CD4-positive, CD25-positive, alpha-beta regulatory T cell (primary cell): ENCODE results near the gene ETS2. TPM values are rescaled to one million over a fixed set of nuclear protein-coding genes. Genes with fewer than 3 reads are reported as not detected.

Experiments used
- ATAC-seq, 2 donors: fragments of 150-1000 bp; cut with Tn5 transposase; one replicate each; pipeline ENCODE4 v1.10.0; 2021; ENCODE audit warnings: low read depth in 2 of 2, moderate number of reproducible peaks in 2 of 2, moderate library complexity in 1 of 2
- DNase-seq, 3 donors: peaks; one replicate each; pipeline versions ENCODE4 v3.0.0 to v3.0.0-alpha.2; 2012 to 2022; ENCODE audit warnings: mixed read lengths in 1 of 3
- H3K27ac ChIP-seq: one replicate; pipeline ENCODE4 v1.7.0; 2013; ENCODE audit warnings: mild to moderate bottlenecking, low read length; ENCODE audit not compliant: insufficient read depth, poor library complexity, severe bottlenecking
- H3K27me3 ChIP-seq: one replicate; pipeline ENCODE4 v1.7.0; 2013; ENCODE audit warnings: low read length; ENCODE audit not compliant: control insufficient read depth, insufficient read depth
- H3K36me3 ChIP-seq: one replicate; pipeline ENCODE4 v1.7.0; 2013; ENCODE audit warnings: mild to moderate bottlenecking, low read length, moderate library complexity; ENCODE audit not compliant: control insufficient read depth, insufficient read depth
- H3K4me1 ChIP-seq: 2 replicates; pipeline ENCODE4 v1.7.0; 2013; ENCODE audit warnings: mild to moderate bottlenecking, low read length; ENCODE audit not compliant: insufficient read depth, control insufficient read depth, poor library complexity, severe bottlenecking
- H3K4me3 ChIP-seq: one replicate; pipeline ENCODE4 v1.7.0; 2013; ENCODE audit warnings: low read depth, mild to moderate bottlenecking, low read length, moderate library complexity
- H3K9me3 ChIP-seq, 2 experiments: 1 replicate in 1 of 2; 2 replicates in 1 of 2; pipeline ENCODE4 v1.7.0; 2013; ENCODE audit warnings: low read length in 2 of 2, mild to moderate bottlenecking in 1 of 2, moderate library complexity in 1 of 2; ENCODE audit not compliant: control insufficient read depth in 2 of 2
- H3K27ac Mint-ChIP-seq, 3 donors: one replicate each; pipeline ENCODE4 v1.8.0; 2020 to 2022; ENCODE audit warnings: mild to moderate bottlenecking in 3 of 3, mixed read lengths in 3 of 3, moderate library complexity in 2 of 3
- H3K27me3 Mint-ChIP-seq: one replicate; pipeline ENCODE4 v1.8.0; 2022; ENCODE audit warnings: mild to moderate bottlenecking, mixed read lengths
- H3K36me3 Mint-ChIP-seq: one replicate; pipeline ENCODE4 v1.8.0; 2020; ENCODE audit warnings: mixed read lengths
- H3K4me1 Mint-ChIP-seq, 4 donors: one replicate each; pipeline ENCODE4 v1.8.0; 2020 to 2022; ENCODE audit warnings: mixed read lengths in 4 of 4, mild to moderate bottlenecking in 1 of 4
- H3K4me3 Mint-ChIP-seq, 4 donors: one replicate each; pipeline ENCODE4 v1.8.0; 2020 to 2022; ENCODE audit warnings: mild to moderate bottlenecking in 4 of 4, mixed read lengths in 4 of 4, moderate library complexity in 3 of 4
- H3K9me3 Mint-ChIP-seq, 7 donors: one replicate each; pipeline ENCODE4 v1.8.0; 2020 to 2022; ENCODE audit warnings: mixed read lengths in 7 of 7, mild to moderate bottlenecking in 3 of 7, moderate library complexity in 2 of 7
- polyA plus RNA-seq, 4 donors: library from polyadenylated mRNA; unstranded; fragments of 300-500 nt; fragmentation: Illumina TruSeq; gene quantifications; one replicate each; pipeline ENCODE4 v1.2.3, GENCODE V29; 2021
- total RNA-seq: library from RNA; stranded (reverse); gene quantifications from one replicate; pipeline ENCODE4 v1.2.3, GENCODE V29; 2022

ETS2 gene
- total and polyA plus RNA-seq, 5 donors from 2014 or later: 2.6 to 12.3 (median 5.1) TPM

- Histone ChIP-seq H3K27ac (no peak overlapping the region), H3K36me3 (no peaks in the 10 kb centered on the region), H3K4me1 (peaks cover 17% of the 10 kb centered on the region), H3K4me3 (no peak overlapping the region), H3K9me3 (no peaks in the 10 kb centered on the region), H3K27me3 (peaks cover 2% of the 10 kb centered on the region)
- no peak for DNase-seq
- no peak for ATAC-seq
- Mint-ChIP-seq H3K27me3 (peaks cover 32% of the 10 kb centered on the region), H3K27ac (peak overlapping the region; percentile 5 to 80 (median 41)), H3K36me3 (no peaks in the 10 kb centered on the region), H3K4me3 (peak overlapping the region in 1 of 4 donors; percentile 83), H3K9me3 (peaks cover 0 to 2% (median 0%) of the 10 kb centered on the region in 7 donors), H3K4me1 (peaks cover 10 to 35% (median 26%) of the 10 kb centered on the region in 4 donors)
Observed at GRCh38 chr21:38765056-38765455, 40.7 kb upstream of the ETS2 start.

DNA sequence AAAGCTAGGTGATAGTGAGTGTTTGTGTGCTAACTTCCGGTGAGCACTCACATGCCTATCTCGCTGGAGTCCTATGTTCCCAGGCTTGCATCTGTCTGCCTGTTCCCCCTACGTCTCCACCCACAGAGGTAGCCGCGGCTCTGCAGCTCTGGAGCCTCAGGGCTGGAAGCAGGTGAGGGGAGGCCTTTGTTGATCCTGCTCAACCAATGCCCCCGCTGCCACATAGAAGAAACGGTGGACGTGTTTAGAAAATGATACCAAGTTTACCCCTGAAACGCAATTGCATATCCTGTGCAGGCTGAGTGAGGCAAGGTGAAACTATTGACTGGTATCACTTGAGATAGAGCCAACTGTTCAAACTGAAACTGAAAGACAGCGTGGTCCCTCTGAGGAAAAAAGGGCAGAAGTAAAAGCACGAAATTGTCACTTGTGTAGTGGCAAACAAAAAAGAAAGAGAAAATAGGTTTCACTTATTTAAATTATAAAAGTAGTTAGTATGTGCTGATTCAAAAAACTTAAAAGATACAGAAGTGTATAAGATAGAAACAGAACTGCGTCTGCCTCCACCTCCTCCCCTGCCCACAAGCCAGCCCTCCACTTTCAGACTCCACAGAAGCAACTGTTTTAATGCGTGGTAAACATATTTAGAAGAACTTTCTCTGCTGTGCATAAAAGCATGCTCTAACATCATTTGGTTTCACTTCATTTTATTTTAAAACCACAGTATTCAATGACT, 38.6 kb upstream of the ETS2 start:
- H3K27ac Mint-ChIP-seq: peak overlapping the region; percentile 89 to 99 (median 95)
- no peaks in the 10 kb centered on the region for H3K36me3 Mint-ChIP-seq
- Histone ChIP-seq H3K27me3 (peaks cover 4% of the 10 kb centered on the region), H3K4me1 (peaks cover 17% of the 10 kb centered on the region), H3K36me3 (no peaks in the 10 kb centered on the region), H3K27ac (peak overlapping the region; percentile 80), H3K4me3 (peak overlapping the region; percentile 86), H3K9me3 (no peaks in the 10 kb centered on the region)
- peak; percentile 90 for ATAC-seq
- H3K4me1 Mint-ChIP-seq: peaks cover 10 to 35% (median 26%) of the 10 kb centered on the region in 4 donors
- peak; percentile 6 to 95 (median 77) for DNase-seq
- H3K27me3 Mint-ChIP-seq: peaks cover 42% of the 10 kb centered on the region
- peak overlapping the region; percentile 83 to 94 (median 90) for H3K4me3 Mint-ChIP-seq
- H3K9me3 Mint-ChIP-seq: peaks cover 0 to 2% (median 0%) of the 10 kb centered on the region in 7 donors

- peaks cover 7% of the 10 kb centered on the region for H3K27me3 ChIP-seq
- peak; percentile 48 to 55 for ATAC-seq
- no peaks in the 10 kb centered on the region for H3K9me3 ChIP-seq
- Mint-ChIP-seq H3K9me3 (peaks cover 0 to 2% (median 0%) of the 10 kb centered on the region in 7 donors), H3K27ac (peak overlapping the region; percentile 89 to 99 (median 95)), H3K36me3 (no peaks in the 10 kb centered on the region), H3K27me3 (peaks cover 53% of the 10 kb centered on the region), H3K4me3 (peak overlapping the region; percentile 83 to 94 (median 90)), H3K4me1 (peaks cover 10 to 35% (median 28%) of the 10 kb centered on the region in 4 donors)
- peak overlapping the region; percentile 16 for H3K27ac ChIP-seq
- no peaks in the 10 kb centered on the region for H3K36me3 ChIP-seq
- H3K4me1 ChIP-seq: peaks cover 17% of the 10 kb centered on the region
- H3K4me3 ChIP-seq: peak overlapping the region; percentile 86
- DNase-seq: peak in 2 of 3 donors; percentile 36 to 71
Observed at GRCh38 chr21:38768471-38769063, 37.2 kb upstream of the ETS2 start.

- H3K27ac ChIP-seq: no peak overlapping the region
- no peak overlapping the region for H3K4me3 ChIP-seq
- H3K27ac Mint-ChIP-seq: peak overlapping the region; percentile 89 to 99 (median 95)
- peaks cover 54% of the 10 kb centered on the region for H3K27me3 Mint-ChIP-seq
- no peaks in the 10 kb centered on the region for H3K9me3 ChIP-seq
- no peaks in the 10 kb centered on the region for H3K36me3 ChIP-seq
- peaks cover 10 to 35% (median 28%) of the 10 kb centered on the region in 4 donors for H3K4me1 Mint-ChIP-seq
- no peaks in the 10 kb centered on the region for H3K36me3 Mint-ChIP-seq
- peaks cover 7% of the 10 kb centered on the region for H3K27me3 ChIP-seq
- ATAC-seq (no peak), DNase-seq (no peak)
- H3K9me3 Mint-ChIP-seq: peaks cover 0 to 2% (median 0%) of the 10 kb centered on the region in 7 donors
- H3K4me1 ChIP-seq: peaks cover 17% of the 10 kb centered on the region
- peak overlapping the region in 3 of 4 donors; percentile 83 to 88 (median 88) for H3K4me3 Mint-ChIP-seq
Observed at GRCh38 chr21:38769191-38769780, 36.4 kb upstream of the ETS2 start.

DNA sequence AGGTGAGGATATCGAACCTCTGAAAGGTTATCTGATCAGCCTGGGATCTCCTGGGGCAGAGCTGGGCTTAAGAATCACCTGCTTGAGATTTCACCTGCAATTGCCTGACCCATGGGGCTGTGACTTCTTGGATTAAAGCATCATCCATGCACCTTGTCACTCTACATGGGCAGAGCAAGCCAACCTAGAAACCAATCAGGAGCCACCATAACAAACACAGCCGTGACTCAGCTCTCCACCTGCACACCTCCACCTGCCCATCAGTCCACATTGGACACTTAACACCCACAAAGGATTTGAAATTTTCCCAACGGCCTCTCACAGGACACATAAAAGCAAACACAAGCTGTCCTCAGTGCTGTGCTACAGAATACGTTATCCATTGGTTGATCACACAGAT, 35.1 kb upstream of the ETS2 start:
- Histone ChIP-seq H3K27ac (no peak overlapping the region), H3K27me3 (peaks cover 7% of the 10 kb centered on the region), H3K4me1 (peaks cover 17% of the 10 kb centered on the region), H3K4me3 (no peak overlapping the region), H3K9me3 (no peaks in the 10 kb centered on the region), H3K36me3 (no peaks in the 10 kb centered on the region)
- no peaks in the 10 kb centered on the region for H3K36me3 Mint-ChIP-seq
- no peak for ATAC-seq
- no peak overlapping the region for H3K4me3 Mint-ChIP-seq
- peaks cover 10 to 32% (median 25%) of the 10 kb centered on the region in 4 donors for H3K4me1 Mint-ChIP-seq
- peak overlapping the region in 1 of 3 donors; percentile 60 for H3K27ac Mint-ChIP-seq
- peaks cover 44% of the 10 kb centered on the region for H3K27me3 Mint-ChIP-seq
- H3K9me3 Mint-ChIP-seq: peaks cover 0 to 2% (median 0%) of the 10 kb centered on the region in 7 donors
- no peak for DNase-seq

GRCh38 chr21:38771536-38771935, 34.2 kb upstream of the ETS2 start:
- Mint-ChIP-seq H3K27ac (no peak overlapping the region), H3K36me3 (no peaks in the 10 kb centered on the region)

DNA sequence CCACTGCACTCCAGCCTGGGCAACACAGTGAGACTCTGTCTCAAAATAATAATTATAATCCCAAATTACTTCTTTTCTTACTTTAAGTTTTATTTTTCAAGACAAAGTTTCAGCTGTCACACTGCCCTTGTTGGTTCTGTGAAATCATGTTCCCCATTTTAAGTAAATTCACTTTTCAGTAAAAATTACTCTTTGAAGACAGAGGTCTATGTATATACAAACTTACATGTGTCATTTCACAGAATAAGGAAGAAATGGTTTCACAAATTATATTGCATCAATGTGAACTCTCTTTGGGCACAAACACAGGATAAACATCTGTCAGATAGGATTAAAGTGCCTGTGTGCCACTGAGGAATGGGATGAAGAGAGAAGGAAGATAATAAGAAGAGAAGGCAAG, 33.1 kb upstream of the ETS2 start:
- Histone ChIP-seq H3K27me3 (peaks cover 7% of the 10 kb centered on the region), H3K27ac (no peak overlapping the region), H3K4me1 (peaks cover 10% of the 10 kb centered on the region), H3K4me3 (no peak overlapping the region), H3K36me3 (no peaks in the 10 kb centered on the region), H3K9me3 (no peaks in the 10 kb centered on the region)
- no peak for DNase-seq
- no peak overlapping the region for H3K4me3 Mint-ChIP-seq
- no peak overlapping the region for H3K27ac Mint-ChIP-seq
- ATAC-seq: no peak
- peaks cover 2 to 24% (median 19%) of the 10 kb centered on the region in 4 donors for H3K4me1 Mint-ChIP-seq
- H3K27me3 Mint-ChIP-seq: peaks cover 32% of the 10 kb centered on the region
- H3K9me3 Mint-ChIP-seq: no peaks in the 10 kb centered on the region
- H3K36me3 Mint-ChIP-seq: no peaks in the 10 kb centered on the region

More at GRCh38 chr21:38771536-38771935, 34.2 kb upstream of the ETS2 start:
- ATAC-seq (no peak), DNase-seq (no peak)
- no peak overlapping the region for H3K4me3 ChIP-seq
- H3K36me3 ChIP-seq: no peaks in the 10 kb centered on the region
- H3K4me3 Mint-ChIP-seq: no peak overlapping the region
- peaks cover 10 to 28% (median 22%) of the 10 kb centered on the region in 4 donors for H3K4me1 Mint-ChIP-seq
- H3K9me3 ChIP-seq: no peaks in the 10 kb centered on the region
- H3K27ac ChIP-seq: no peak overlapping the region
- peaks cover 7% of the 10 kb centered on the region for H3K27me3 ChIP-seq
- peaks cover 40% of the 10 kb centered on the region for H3K27me3 Mint-ChIP-seq
- peaks cover 0 to under 1% (median 0%) of the 10 kb centered on the region in 7 donors for H3K9me3 Mint-ChIP-seq
- H3K4me1 ChIP-seq: peaks cover 15% of the 10 kb centered on the region
